Ectodermal cell (in vitro differentiated cells): Measurements from ENCODE around the gene JMJD7.

Source experiments
- H3K27ac ChIP-seq: 2 replicates; pipeline ENCODE4 v1.7.0; 2013; ENCODE audit warnings: mild to moderate bottlenecking, low read depth, low read length; ENCODE audit not compliant: insufficient read depth, poor library complexity, severe bottlenecking
- H3K27me3 ChIP-seq: 2 replicates; pipeline ENCODE4 v1.7.0; 2013; ENCODE audit warnings: mild to moderate bottlenecking, low read length; ENCODE audit not compliant: insufficient read depth, control insufficient read depth, poor library complexity, severe bottlenecking
- H3K36me3 ChIP-seq: one replicate; pipeline ENCODE4 v1.7.0; 2013; ENCODE audit warnings: low read length; ENCODE audit not compliant: control insufficient read depth, insufficient read depth
- H3K4me1 ChIP-seq: one replicate; pipeline ENCODE4 v1.7.0; 2013; ENCODE audit warnings: low read length; ENCODE audit not compliant: control insufficient read depth, insufficient read depth
- H3K4me3 ChIP-seq: 2 replicates; pipeline ENCODE4 v1.7.0; 2013; ENCODE audit warnings: low read depth, low read length, control low read depth; ENCODE audit not compliant: insufficient read depth
- H3K9me3 ChIP-seq: 2 replicates; pipeline ENCODE4 v1.7.0; 2013; ENCODE audit warnings: mild to moderate bottlenecking, low read length, moderate library complexity; ENCODE audit not compliant: control insufficient read depth
- WGBS, 2 experiments: methylation state at CpG; one replicate each; pipeline ENCODE4 v1.1.7; 2013; ENCODE audit warnings: missing lambda C conversion rate in 2 of 2; 5-methylcytosine and 5-hydroxymethylcytosine counted together

JMJD7 gene

DNA sequence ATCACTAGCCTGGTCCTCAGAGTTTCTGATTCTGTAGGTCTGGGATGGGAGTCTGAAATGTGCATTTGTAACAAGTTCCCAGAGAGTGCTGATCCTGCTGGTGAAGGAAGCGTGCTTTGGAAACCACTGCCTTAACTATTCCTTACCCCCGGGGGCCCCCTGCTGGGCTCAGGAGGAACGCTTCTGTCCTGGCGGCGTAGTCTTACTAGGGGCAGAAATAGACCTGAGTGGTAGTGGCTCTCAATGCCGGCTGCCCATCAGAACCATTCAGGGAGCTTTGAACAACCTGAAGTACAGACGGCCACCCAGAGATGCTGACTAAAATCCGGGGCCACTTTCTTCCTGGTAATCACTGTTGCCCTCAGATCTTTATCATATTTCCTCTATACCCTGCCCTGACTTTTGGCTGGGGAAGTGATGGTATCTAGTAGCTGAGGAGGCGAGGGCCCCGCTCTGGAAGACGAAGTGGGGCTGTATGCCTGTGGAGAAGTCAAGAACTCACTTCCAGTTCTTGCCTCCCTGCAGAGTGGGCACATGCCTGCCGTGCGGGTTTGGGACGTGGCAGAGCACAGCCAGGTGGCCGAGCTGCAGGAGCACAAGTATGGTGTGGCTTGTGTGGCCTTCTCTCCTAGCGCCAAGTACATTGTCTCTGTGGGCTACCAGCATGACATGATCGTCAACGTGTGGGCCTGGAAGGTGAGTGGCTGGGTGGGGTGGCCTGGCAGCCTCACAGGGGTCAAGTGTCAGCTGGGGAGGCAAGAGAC, 16.3 kb upstream of the JMJD7 start:
- Histone ChIP-seq H3K27ac (no peak overlapping the region), H3K4me1 (no peaks in the 10 kb centered on the region), H3K27me3 (no peaks in the 10 kb centered on the region), H3K36me3 (no peaks in the 10 kb centered on the region), H3K9me3 (no peaks in the 10 kb centered on the region), H3K4me3 (no peak overlapping the region)
- 64 to 70% methylated on average over 18 of the region's 18 CpGs for WGBS, 2 experiments

DNA sequence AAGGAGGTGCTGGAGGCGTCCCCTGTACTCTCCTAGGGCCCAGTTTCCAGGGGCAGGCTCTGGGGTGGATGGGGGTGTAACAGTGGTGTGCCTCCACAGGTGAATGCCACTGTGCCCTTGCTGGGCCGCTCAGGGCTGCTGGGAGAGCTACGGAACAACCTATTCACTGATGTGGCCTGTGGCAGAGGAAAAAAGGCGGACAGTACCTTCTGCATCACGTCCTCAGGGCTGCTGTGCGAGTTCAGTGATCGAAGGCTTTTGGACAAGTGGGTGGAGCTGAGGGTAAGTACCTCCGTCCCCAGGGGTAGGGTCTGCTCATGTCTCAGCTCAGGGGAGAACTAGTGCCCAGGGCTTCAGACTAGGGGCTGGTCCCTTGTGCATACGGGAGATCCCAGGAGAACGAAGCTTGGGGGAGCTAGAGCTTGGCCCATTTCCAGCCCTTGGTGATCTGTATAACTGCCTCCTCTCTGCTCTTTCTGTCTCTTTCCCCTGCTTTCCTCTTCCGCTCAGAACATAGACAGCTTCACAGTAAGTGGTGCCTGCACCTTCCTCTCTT, 15.0 kb upstream of the JMJD7 start:
- WGBS, 2 experiments, result 93 to 95% methylated on average over 11 of the region's 11 CpGs
- no peaks in the 10 kb centered on the region for H3K9me3 ChIP-seq

DNA sequence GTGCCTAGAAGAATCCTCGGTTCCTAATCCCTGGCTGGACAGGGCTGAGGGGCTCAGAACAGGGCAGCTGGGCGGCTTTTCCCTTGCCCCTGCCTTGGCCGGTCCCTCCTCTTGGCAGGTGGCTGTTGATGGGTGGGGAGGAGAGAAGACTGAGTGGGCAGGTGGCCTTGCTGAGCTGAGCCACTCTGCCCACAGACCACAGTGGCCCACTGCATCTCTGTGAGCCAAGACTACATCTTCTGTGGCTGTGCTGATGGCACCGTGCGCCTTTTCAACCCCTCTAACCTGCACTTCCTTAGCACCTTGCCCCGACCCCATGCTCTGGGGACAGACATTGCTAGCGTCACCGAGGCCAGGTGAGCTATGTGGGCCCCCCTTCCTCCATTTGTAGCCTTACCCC, 14.5 kb upstream of the JMJD7 start:
- Histone ChIP-seq H3K27me3 (no peaks in the 10 kb centered on the region), H3K36me3 (peaks cover 3% of the 10 kb centered on the region), H3K4me1 (no peaks in the 10 kb centered on the region), H3K4me3 (no peak overlapping the region), H3K9me3 (no peaks in the 10 kb centered on the region), H3K27ac (no peak overlapping the region)
- 89 to 96% methylated on average over 8 of the region's 8 CpGs for WGBS, 2 experiments

More for the DNA sequence above, 15.0 kb upstream of the JMJD7 start:
- Histone ChIP-seq H3K27me3 (no peaks in the 10 kb centered on the region), H3K4me1 (no peaks in the 10 kb centered on the region), H3K36me3 (peaks cover 3% of the 10 kb centered on the region), H3K27ac (no peak overlapping the region), H3K4me3 (no peak overlapping the region)

DNA sequence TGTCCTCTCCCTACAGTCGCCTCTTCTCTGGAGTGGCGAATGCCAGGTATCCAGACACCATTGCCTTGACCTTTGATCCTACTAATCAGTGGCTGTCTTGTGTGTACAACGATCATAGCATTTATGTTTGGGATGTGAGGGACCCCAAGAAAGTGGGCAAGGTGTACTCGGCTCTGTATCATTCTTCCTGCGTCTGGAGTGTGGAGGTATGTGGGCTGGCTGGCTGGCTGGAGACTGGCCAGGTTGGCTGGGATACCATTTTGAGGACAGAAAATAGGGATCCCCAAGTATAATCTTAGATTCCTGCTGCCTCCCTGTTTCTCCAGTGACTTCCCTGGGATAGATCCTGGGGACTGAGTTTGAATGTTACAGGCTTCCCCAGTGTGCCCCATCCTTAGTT, 13.4 kb upstream of the JMJD7 start:
- H3K27me3 ChIP-seq, result no peaks in the 10 kb centered on the region
- H3K9me3 ChIP-seq, result no peaks in the 10 kb centered on the region
- H3K4me3 ChIP-seq, result no peak overlapping the region
- H3K36me3 ChIP-seq, result peaks cover 3% of the 10 kb centered on the region
- no peak overlapping the region for H3K27ac ChIP-seq
- 92 to 93% methylated on average over 5 of the region's 5 CpGs for WGBS, 2 experiments
- H3K4me1 ChIP-seq, result no peaks in the 10 kb centered on the region

DNA sequence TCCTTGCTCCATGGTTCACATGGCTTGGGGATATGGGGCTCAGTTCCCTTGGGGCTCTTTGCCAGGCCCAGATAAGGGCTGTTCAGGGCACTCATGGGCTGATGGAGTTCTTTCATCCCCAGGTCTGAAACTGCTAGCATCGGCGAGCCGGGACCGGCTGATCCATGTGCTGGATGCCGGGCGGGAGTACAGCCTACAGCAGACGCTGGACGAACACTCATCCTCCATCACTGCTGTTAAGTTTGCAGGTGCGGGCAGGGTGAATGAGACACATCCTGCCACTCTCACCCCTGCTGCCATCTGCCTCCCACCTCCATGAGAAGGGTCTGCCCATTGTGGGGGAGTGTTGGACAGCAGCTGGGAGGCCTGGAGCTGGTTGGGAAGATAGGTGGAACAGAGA, 11.1 kb upstream of the JMJD7 start:
- peaks cover 3% of the 10 kb centered on the region for H3K36me3 ChIP-seq
- H3K9me3 ChIP-seq, result no peaks in the 10 kb centered on the region
- 95 to 96% methylated on average over 9 of the region's 9 CpGs for WGBS, 2 experiments

DNA sequence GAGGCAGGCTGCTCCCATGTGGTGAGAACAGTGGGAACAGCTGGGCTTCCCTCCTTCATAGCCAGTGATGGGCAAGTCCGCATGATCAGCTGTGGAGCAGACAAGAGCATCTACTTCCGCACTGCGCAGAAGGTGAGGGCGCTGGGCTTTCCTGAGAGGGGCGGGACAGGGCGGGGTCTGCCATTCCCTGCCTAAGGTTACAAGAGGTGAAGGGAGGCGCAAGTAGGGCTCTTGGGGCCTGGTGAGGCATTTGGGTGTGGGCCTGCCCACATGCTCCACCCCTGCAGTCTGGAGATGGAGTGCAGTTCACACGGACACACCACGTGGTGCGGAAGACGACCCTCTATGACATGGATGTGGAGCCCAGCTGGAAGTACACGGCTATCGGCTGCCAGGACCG, 10.6 kb upstream of the JMJD7 start:
- peaks cover 3% of the 10 kb centered on the region for H3K36me3 ChIP-seq

More for the DNA sequence above, 11.1 kb upstream of the JMJD7 start:
- H3K4me3 ChIP-seq, result no peak overlapping the region
- no peaks in the 10 kb centered on the region for H3K27me3 ChIP-seq
- no peak overlapping the region for H3K27ac ChIP-seq
- no peaks in the 10 kb centered on the region for H3K4me1 ChIP-seq

DNA sequence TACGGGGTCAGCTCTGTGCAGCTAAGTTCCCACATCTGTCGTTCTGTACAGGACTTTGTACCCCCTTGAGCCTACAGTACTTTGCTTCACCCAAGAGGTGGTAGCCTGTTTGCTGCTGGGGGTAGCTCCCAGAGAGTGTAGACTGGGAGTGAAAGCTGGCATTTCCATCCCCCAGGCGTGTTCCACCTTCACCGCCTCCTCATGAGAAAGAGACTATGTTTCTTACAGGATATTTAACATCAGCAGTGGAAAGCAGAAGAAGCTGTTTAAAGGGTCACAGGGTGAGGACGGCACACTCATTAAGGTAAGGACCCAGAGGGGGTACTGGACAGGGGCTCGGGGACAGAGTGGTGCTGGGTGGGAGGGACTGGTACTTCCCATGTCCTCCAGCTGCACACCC, 10.1 kb upstream of the JMJD7 start:
- WGBS, 2 experiments, result 95 to 96% methylated on average over 6 of the region's 6 CpGs
- Histone ChIP-seq H3K27ac (no peak overlapping the region), H3K36me3 (peaks cover 3% of the 10 kb centered on the region), H3K4me3 (no peak overlapping the region), H3K9me3 (no peaks in the 10 kb centered on the region), H3K27me3 (no peaks in the 10 kb centered on the region), H3K4me1 (no peaks in the 10 kb centered on the region)

More for the DNA sequence above, 10.6 kb upstream of the JMJD7 start:
- H3K27me3 ChIP-seq, result no peaks in the 10 kb centered on the region
- H3K4me3 ChIP-seq, result no peak overlapping the region
- no peak overlapping the region for H3K27ac ChIP-seq
- no peaks in the 10 kb centered on the region for H3K9me3 ChIP-seq
- WGBS, 2 experiments, result 94 to 96% methylated on average over 14 of the region's 14 CpGs
- H3K4me1 ChIP-seq, result no peaks in the 10 kb centered on the region

DNA sequence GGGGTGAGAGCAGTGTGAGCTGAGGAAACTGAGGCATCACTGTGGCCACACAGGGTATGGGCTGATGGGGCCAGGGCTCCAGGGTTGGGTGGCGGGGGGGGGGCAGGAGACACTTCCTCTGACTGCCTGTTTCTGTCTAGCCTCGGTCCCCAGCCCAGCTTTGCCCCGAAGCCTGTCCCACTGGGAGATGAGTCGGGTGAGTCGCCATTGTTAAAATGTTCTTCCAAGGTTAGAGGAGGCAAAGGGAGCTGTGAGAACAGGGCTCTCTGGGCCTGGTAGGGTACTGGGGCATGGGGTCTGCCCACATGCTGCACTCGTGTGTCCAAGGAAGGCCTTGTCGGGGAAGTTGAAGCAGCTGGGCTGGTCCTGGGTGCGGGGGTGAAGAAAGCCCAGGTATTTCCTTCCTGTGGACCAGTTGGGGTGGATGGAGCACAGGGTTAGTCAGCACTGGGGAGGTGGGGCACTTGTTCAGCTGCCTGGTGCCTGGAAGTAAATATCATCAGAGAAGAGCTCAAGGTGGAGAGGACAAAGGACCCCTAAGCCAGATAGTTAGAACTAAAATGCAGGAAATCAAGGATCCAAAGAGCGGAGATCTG, 8.3 kb upstream of the JMJD7 start:
- peaks cover 9% of the 10 kb centered on the region for H3K36me3 ChIP-seq
- H3K27me3 ChIP-seq, result no peaks in the 10 kb centered on the region
- no peaks in the 10 kb centered on the region for H3K9me3 ChIP-seq
- whole genome bisulfite sequencing, 2 experiments, result 93 to 95% methylated on average over 9 of the region's 9 CpGs
- H3K4me1 ChIP-seq, result no peaks in the 10 kb centered on the region
- H3K27ac ChIP-seq, result no peak overlapping the region
- H3K4me3 ChIP-seq, result no peak overlapping the region

DNA sequence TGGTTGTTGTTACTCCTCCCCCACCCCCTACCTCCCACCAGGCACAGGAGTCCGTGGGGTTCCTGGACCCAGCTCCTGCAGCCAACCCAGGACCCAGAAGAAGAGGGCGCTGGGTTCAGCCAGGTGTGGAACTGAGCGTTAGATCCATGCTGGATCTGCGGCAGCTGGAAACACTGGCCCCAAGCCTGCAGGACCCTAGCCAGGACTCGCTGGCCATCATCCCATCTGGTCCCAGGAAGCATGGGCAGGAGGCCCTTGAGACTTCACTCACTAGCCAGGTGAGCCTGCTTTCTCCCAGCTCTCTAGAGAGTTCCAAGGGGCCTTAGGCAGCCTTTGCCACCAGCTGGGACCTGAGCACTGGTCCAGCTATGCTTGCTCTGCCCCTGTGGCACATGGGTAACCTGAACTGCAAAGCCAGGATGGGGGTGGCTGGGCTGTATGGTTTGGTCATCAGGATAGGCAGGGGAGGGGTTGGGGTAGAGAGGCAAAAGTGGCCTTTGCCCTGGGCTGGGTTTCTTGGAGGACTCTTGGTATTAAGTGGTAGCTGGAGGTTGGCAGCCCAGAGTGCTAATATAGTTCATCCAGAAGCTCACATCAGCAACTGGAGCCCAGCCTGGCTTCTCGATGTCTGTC, 7.0 kb upstream of the JMJD7 start:
- Histone ChIP-seq H3K4me3 (no peak overlapping the region), H3K27me3 (no peaks in the 10 kb centered on the region), H3K36me3 (peaks cover 9% of the 10 kb centered on the region), H3K9me3 (no peaks in the 10 kb centered on the region), H3K4me1 (no peaks in the 10 kb centered on the region), H3K27ac (no peak overlapping the region)
- WGBS, 2 experiments, result 89 to 95% methylated on average over 6 of the region's 6 CpGs

DNA sequence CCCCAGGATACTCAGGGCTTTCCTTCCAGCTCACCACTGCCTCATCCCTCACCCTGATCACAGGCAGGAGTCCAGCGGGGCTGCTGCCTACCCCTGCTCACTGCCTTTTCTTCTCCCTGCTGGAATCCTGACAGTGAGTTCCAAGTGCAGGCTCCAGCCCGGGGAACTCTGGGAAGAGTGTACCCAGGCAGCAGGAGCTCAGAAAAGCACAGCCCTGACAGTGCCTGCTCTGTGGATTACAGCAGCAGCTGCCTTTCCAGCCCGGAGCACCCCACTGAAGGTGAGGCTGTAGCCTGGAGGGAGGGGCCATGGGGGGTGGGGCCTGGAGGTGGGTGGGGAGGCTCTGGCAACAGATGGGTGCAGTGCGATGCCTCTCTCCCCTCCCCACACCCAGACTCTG, 6.1 kb upstream of the JMJD7 start:
- Histone ChIP-seq H3K27ac (no peak overlapping the region), H3K36me3 (peaks cover 9% of the 10 kb centered on the region), H3K4me1 (no peaks in the 10 kb centered on the region), H3K27me3 (no peaks in the 10 kb centered on the region), H3K9me3 (no peaks in the 10 kb centered on the region), H3K4me3 (no peak overlapping the region)
- 87 to 93% methylated on average over 4 of the region's 4 CpGs for WGBS, 2 experiments
